Measurements from ENCODE around the gene QSOX2. TPM values are rescaled to one million over a fixed set of nuclear protein-coding genes. Genes with fewer than 3 reads are reported as not detected.

The QSOX2 gene
- total RNA-seq, 2 experiments from 2014 or later = 50.0 to 57.5 TPM

- no TSS peak for BruUV-seq (replicated peaks)
These were observed 4.7 kb downstream of the QSOX2 start for GRCh38 chr9:136240941-136241340.

GRCh38 chr9:136239983-136240330 is 5.7 kb downstream of the QSOX2 start:
- H3K9me3 ChIP-seq (ENCODE audit: low read length) = no peaks in the 10 kb centered on the region
- intact Hi-C loops (cut with micrococcal nuclease; ENCODE audit: unreplicated experiment) = loop anchor here (5.0 kb wide), 1 partner anchor 228 kb away; no protein-coding TSS in a partner anchor
- peak overlapping the region; percentile 92 for H3K4me2 ChIP-seq (ENCODE audit: low read length)
- H4K20me1 ChIP-seq (ENCODE audit: insufficient read depth, low read length) = peaks cover 42% of the 10 kb centered on the region
- peaks cover 76% of the 10 kb centered on the region for H3K79me2 ChIP-seq (ENCODE audit: insufficient read depth, low read depth, low read length)
- ChIA-PET CTCF (ENCODE audit: unreplicated experiment) (interaction anchor here (0.6 to 1.8 kb wide), 6 partner anchors 13 to 95 kb away, joined by 3 to 8 read pairs (median 4); no protein-coding TSS in a partner anchor), POLR2A (interaction anchor here (0.6 kb wide), 1 partner anchor 872 kb away, joined by 3 read pairs; no protein-coding TSS in a partner anchor)
- peak; percentile 81 for DNase-seq (ENCODE audit: low spot score)
- H3K9me2 ChIP-seq (ENCODE audit: insufficient read depth, low read length) = no peaks in the 10 kb centered on the region
- H3K27ac ChIP-seq (ENCODE audit: low read depth, low read length, poor library complexity, severe bottlenecking) = peak overlapping the region; percentile 85
- TF ChIP-seq CTCF (conservative IDR thresholded peaks at IDR 0.05; ENCODE audit: low read length) = no peak
- TF ChIP-seq EZH2phosphoT487 (IDR thresholded peaks at IDR 0.05; ENCODE audit: borderline replicate concordance, low read depth, low read length) = no peak
- H2AFZ ChIP-seq (ENCODE audit: low read length) = no peak overlapping the region
- H3K4me3 ChIP-seq (ENCODE audit: low read depth, low read length, poor library complexity, severe bottlenecking) = peak overlapping the region; percentile 48
- no TSS peak for BruUV-seq (replicated peaks)
- peaks cover 68% of the 10 kb centered on the region for H3K4me1 ChIP-seq (ENCODE audit: insufficient read depth, low read length, poor library complexity, severe bottlenecking)
- H3K36me3 ChIP-seq (ENCODE audit: insufficient read depth, low read length) = peaks cover 79% of the 10 kb centered on the region

More at GRCh38 chr9:136240941-136241340, 4.7 kb downstream of the QSOX2 start:
- intact Hi-C loops (cut with micrococcal nuclease; ENCODE audit: unreplicated experiment) = loop anchor here (5.0 kb wide), 1 partner anchor 229 kb away; no protein-coding TSS in a partner anchor
- Histone ChIP-seq H4K20me1 (ENCODE audit: insufficient read depth, low read length) (peaks cover 43% of the 10 kb centered on the region), H2AFZ (ENCODE audit: low read length) (no peak overlapping the region), H3K36me3 (ENCODE audit: insufficient read depth, low read length) (peaks cover 69% of the 10 kb centered on the region), H3K9me3 (ENCODE audit: low read length) (no peaks in the 10 kb centered on the region), H3K79me2 (ENCODE audit: insufficient read depth, low read depth, low read length) (peaks cover 79% of the 10 kb centered on the region), H3K9me2 (ENCODE audit: insufficient read depth, low read length) (no peaks in the 10 kb centered on the region), H3K27ac (ENCODE audit: low read depth, low read length, poor library complexity, severe bottlenecking) (peak overlapping the region; percentile 85), H3K4me1 (ENCODE audit: insufficient read depth, low read length, poor library complexity, severe bottlenecking) (peaks cover 69% of the 10 kb centered on the region), H3K4me2 (ENCODE audit: low read length) (peak overlapping the region; percentile 92), H3K4me3 (ENCODE audit: low read depth, low read length, poor library complexity, severe bottlenecking) (peak overlapping the region; percentile 48)
- no peak for DNase-seq (ENCODE audit: low spot score)
- ChIA-PET CTCF (ENCODE audit: unreplicated experiment) (interaction anchor here (1.8 kb wide), 1 partner anchor 17 kb away, joined by 8 read pairs; no protein-coding TSS in a partner anchor), POLR2A (interaction anchor here (0.6 kb wide), 1 partner anchor 871 kb away, joined by 3 read pairs; no protein-coding TSS in a partner anchor)
- TF ChIP-seq CTCF (conservative IDR thresholded peaks at IDR 0.05; ENCODE audit: low read length) (no peak), EZH2phosphoT487 (IDR thresholded peaks at IDR 0.05; ENCODE audit: borderline replicate concordance, low read depth, low read length) (no peak)
